Measurements from ENCODE around the gene IL1RL1.

Gene IL1RL1

DNA sequence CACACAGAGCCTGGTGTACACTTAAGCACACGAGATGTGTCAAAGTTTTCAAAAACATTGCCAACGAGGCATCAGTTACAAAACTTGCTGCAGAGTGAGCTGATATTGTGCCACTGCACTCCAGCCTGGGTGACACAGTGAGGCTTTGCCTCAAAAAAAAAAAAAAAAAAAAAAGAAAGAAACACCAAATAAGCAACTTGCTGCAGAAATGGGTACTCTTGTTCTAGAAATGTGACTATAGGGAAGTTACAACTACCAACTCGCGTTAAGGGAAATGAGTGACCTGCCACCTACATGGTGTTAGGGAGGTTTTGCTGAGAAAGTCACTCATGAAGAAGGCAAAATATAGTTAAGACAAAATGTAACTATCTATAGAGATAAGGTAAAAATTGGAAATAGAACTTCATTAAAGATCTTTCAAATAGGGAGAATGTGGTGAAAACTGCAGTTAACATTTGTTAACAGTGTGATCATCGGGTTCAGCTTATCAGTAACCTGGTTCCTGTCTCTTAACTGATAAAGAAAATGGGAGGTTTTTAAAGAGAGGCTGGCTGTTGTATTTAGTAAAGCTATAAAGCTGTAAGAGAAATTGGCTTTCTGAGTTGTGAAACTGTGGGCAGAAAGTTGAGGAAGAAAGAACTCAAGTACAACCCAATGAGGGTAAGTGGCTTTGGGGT lies at the start of gene IL1RL1:
Gene IL1RL1, plus strand, starts transcription at position 600 of the 677 bp plus-strand sequence. CDS start 26,702 bp downstream, outside the sequence.
- no peak for DNase-seq (ENCODE audit: low read depth)

DNA sequence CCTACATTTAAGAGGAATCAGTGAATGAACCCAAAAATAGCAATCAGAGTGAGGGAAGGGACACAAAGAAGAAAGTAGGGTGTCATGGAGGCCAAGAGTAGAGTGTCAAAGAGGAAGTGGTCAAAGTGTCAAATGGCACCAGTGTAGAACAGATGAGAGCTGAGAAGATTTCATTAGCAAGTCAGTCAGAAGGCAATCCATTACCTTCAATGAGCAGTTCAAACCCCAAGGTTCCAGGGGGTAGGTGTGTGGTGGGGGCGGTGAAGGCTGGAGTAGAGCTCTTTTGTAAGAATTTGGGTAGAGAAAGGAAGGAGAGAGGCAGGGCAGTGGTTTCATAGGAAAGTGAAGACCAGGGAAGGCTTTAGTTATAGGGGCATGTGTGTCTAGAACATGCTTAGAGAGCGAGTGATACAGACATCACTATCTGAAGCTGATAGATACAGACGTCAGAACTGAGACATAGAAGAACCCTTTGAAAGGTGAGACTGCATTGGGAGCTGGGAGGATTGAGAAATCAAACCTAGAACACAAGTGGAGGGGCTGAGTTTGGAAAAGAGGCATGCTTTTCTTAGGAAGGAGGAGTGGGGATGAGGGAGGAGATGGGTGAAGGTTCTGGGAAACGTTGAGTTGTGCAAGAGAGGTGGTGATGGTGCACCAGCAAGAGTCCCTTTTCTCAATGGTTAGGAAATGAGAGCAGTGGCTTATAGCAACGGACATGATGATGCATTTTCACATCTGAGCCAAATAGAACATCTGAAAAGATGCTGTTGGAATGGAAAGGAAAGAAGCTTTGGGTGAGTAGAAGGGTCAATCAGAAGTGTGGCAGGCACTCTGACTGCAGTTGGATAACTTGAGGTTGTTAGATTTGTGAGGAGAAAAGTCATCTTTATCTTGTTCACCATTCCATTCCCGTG lies 48.9 kb upstream of the IL1RL1 start:
- DNase-seq (ENCODE audit: low read depth) = no peak

DNA sequence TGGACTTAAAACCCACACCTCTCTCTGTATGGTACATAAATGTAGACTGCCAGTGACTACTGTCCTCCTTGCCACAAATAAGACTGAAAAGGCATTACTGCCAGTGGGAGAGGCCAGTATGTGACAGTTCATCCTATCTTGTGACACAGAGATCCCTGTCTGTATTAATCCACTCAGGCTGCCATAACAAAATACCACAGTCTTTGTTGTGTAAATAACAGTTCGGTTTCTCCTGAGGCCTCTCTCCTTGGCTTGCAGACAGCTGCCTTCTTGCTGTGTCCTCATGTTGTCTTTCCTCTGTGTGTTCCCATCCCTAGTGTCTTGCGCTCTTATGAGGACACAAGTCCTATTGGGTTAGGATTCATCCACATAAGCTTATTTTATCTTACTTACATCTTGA lies 46.4 kb upstream of the IL1RL1 start:
- no peak for DNase-seq (ENCODE audit: low read depth)

DNA sequence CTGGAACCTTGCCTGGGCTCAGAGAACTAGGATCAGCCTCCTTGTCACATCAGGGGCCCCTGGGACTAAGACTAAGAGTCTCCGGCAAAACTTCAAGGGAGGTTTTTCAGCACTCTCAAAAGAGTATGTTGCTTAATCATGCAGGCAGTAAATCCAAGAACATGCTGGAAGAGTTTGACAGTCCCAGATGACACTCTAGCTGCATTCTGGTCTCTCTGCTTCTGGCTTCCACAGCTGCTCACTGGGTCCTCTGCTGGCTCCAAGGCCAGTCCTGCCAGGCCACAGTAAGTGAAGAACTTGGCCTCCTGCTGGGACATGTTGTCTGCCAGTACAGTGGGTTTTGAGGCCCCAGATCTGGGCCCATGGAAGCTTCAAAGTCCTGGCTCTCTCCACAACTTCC lies 45.2 kb upstream of the IL1RL1 start:
- no peak for DNase-seq (ENCODE audit: low read depth)

DNA sequence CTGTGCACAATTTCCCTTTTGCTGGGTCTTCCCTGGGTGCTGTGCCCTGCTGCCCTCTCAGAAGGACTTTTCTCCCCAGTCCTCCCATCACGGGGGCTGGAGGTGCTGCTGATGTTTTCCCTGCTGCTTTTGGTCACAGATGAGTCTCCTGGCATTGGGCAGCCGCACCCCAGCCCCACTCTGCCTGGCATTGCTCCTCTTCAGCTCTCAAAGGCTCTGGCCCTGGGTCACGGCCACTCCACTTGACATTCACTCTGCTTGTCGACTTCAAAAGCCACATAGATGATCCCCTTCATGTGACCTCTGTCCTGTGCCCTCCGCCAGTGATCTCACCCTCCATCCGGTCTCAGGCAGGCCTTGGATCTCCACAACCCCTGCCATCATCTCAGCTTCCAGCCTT lies 43.6 kb upstream of the IL1RL1 start:
- DNase-seq (ENCODE audit: low read depth) = no peak

DNA sequence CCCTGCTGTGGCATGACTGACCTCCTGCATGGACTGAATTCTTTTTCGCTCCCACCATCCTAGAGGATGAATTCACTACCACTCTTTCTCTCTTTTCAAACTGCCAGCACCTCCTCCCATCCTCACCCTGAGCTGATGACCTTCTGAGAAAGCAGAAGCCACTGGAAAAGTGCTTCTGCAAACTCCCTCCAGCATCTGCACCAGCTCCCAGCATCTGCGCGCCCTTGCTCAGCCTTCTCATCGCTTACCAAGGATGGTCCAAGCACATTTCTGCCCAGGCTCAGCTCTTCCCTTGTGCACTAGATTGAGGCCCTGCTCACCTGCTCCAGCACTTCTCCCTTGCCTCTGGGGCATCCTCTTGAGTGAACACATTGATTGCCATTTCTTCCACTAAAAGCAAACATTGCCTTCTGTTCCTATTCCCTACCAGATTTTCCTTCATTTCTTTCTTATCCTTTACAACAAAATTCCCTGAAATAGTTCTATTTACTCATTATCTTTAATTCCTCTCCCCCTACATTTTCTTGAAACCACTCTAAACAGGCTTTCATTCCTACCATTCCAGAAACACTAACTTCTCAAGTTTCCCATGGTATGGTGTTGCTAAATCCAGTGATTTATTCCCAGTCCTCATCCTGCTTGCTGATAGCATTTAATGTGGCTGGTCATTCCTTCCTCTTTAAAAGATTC lies 42.7 kb upstream of the IL1RL1 start:
- DNase-seq (ENCODE audit: low read depth) = no peak

DNA sequence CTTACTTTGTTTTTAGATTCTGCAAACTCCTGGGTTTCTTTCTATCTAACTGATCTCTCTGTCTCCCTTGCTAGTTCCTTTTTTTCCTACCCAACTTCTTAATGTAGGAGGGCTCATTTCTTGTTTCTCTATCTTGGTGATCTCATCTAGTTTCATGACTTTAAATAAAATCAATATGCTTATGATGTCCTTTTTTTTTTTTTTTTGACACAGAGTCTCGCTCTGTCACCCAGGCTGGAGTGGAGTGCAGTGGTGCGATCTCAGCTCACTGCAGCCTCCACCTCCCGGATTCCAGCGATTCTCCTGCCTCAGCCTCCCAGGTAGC lies 42.2 kb upstream of the IL1RL1 start:
- no peak for DNase-seq (ENCODE audit: low read depth)

DNA sequence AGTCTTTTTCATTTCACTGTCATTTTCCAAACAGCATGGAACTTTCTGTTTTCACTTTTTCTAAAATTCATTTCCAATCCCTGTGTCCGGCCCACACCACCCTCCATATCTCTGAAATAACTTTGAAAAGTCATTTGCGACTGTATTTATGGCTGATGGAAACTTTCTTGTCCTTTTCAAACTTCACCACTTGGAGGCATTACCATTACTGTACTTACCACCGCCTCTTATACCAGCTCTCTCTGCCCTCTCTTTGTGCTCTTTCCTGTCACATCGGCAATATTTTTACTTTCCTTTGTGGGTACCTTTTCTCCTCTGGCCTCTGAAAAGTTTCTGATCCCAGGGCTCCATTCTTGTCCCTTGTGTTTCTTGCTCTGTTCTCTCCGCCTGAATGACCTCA lies 39.5 kb upstream of the IL1RL1 start:
- no peak for DNase-seq (ENCODE audit: low read depth)

DNA sequence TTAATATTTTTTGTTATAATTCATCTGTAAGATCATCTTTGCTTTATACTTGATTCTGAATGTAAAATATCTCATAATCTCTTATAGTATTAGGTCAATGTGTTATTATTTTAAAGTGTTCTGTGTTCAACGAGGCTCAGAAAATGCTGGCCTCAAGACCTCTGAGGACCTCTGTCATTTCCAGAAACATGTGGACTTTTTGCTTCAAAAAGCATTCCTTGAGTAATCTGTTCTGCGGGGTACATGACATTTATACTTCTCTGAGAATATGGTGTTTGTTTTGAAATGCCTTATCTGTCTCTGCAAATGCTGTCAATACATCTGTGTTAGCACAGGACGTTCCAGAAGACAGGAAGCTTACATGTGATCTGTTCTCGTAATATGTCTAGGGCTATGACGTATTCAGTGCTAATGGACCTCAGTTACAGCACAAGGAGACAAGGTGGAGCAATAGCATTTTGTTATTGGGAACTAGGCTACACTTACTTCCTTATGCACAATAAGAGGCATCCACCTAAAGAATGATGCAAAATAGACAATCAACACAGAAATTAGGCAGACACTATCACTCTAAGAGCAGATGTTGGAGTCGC lies 37.6 kb upstream of the IL1RL1 start:
- no peak for DNase-seq (ENCODE audit: low read depth)

DNA sequence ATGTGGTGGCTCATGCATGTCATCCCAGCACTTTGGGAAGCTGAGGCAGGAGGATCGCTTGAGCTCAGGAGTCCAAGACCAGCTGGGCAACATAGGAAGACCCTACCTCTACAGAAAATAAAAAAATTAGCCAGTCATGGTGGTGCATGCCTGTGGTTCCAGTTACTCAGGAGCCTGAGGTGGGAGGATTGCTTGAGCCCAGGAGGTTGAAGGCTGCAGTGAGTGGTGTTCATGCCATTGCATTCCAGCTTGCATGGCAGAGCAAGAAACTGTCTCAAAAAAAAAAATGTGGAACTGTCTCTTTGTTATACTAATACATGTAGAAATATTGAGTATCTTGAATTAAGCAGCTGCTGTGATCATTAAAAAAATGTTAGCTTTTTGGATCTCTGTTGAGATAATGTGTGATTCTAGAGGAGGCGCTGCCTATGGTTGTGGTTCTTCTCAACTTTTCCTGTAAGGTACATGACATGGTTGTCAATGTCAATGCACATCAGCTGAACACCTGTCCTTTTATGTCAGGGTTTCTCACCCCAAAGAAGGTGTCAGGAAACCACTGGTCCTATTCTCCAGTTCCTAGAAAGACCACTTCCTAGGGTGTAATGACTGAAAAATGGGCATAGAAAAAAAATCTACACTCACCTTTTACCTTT lies 34.7 kb upstream of the IL1RL1 start:
- no peak for DNase-seq (ENCODE audit: low read depth)

DNA sequence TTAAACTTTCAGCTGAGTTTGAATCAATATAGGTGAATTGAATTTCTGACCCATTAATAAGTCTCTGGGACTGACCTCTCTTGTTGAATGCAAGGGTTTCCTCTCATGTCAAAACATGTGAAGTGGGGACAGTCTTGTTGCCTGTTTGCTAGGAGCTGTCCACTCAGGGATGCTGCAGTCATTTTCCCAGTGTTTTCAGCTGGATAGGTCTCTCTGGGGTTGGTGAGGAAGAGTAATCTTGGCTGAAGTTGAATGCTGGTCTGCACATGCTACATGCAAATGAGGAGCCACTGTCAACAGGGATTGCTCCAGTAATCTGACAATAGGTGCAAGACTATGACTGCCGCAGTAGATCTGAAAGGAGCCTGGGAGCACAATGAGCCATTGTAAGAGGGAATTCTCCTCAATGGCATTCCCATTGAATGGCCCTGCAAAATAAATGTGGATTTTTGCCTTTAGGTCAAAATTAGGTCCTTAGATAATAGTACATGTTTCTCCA lies 34.1 kb upstream of the IL1RL1 start:
- DNase-seq (ENCODE audit: low read depth) = no peak

DNA sequence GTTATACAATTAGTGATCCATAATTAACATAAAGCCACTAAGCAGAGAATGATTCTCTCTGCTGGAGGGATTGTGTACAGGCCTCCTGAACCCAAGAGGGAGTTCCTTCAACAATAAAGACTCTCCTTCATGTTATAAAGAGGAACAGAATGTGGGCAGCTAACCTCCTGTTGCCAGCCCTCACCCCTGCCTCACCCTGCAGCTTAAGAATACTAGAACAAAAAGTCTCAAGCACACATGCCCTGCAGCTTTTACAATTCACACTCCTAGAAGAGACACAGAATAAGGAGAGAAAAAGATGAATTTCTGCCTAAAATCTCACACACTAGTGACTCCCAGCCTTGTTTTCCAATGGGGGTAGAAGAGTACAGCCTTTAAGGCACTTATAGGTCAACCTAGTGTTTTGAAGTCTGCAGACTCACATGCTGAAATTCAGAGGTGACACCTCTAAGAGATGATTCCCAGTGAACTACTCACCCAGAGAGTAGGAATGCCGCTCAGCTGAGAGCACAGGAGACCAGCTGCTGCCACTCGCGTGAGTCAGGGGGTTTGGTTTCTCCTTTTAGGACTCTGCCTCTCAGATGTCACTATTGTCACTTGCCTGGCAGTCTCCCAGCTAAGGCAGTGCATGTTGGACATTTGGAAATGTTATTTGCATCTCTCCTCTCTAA lies 32.5 kb upstream of the IL1RL1 start:
- DNase-seq (ENCODE audit: low read depth) = no peak

DNA sequence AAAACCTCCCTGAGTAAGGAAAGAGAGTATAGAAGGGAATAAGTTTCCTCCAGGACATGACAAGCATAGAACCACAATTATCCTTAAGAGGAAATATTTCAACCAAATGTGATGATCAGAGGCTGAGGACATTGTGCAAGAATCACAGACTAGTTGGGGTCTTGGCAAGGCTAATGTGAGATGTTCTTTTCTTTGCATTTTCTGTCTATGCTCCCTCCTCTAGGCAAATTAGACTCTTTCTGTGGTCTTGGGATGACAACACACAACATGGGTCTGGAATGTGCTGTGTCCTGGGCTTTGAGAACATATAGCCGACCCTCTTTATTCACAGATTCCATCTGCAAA lies 32.0 kb upstream of the IL1RL1 start:
- no peak for DNase-seq (ENCODE audit: low read depth)

DNA sequence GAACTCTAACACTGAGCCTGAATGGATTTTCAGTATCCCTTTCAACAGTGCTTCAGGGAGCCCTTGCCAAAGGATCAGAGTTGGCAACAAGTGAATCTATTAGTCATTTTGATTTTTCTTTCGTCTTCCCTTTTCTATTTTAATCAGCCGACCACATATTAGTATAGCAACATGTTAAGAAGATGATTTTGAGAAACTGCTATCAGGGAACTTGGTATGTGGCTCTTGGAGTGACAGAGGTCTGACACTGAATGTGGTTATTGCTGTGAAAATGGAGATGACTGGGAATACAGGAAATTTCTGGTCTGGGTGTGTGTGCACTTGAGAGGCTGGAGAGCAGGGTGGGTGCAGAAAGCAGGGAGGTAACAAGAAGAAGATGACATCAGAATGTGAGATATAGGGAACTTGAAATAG lies 28.7 kb upstream of the IL1RL1 start:
- DNase-seq (ENCODE audit: low read depth) = no peak

DNA sequence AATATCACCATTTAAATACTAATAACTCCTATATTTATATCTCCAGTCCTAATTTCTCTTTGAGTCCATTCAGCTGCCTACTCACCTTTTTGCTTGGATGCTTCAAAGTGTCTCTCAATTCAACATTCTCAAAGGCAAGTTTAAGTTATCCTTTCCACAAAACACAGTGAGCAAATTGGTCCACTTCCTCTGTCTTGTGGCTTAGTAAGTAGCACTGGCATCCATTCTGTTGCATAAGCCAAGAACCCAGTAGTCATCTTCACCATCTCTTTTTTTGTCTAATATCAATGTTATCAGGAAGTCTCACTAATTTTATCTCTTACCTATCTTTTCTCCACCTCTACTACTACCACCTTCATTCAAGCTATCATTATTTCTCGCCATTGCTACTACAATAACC lies 27.4 kb upstream of the IL1RL1 start:
- no peak for DNase-seq (ENCODE audit: low read depth)

DNA sequence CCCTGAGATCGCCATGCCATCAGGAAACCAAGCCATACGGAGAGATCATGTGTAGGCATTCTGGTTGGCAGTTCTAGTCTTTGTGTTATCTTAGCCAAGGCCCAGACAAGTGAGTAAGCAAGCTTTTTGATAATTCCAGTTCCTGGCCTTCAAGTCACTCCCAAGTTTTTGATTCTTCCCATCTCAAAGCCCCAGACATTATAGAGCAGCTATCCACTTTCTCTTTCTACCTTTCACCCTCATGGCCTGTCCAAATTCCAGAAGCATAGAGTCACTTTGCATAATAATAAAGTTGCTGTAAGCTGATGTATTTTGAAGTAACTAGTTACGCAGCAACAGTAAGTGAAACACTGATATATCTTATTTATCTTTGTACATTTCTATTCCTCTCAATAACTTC lies 26.8 kb upstream of the IL1RL1 start:
- no peak for DNase-seq (ENCODE audit: low read depth)

DNA sequence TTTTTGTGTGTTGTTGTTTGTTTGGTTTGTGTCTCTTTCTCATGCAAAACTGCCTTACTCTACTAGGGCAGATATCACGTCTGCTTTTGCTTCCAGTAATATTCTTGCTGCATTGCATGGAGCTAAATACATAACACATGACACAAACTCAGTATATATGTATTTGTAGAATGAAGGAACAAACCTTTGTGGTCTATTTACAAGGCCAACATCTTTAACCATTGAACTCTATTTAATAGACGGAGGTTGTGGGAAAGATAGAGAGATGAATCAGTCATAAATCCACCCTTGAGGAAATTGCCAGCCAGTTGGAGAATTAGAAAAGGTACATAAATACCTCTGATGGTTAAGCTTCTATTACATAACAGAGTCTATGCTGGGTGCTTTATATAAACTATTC lies 26.0 kb upstream of the IL1RL1 start:
- DNase-seq (ENCODE audit: low read depth) = no peak

DNA sequence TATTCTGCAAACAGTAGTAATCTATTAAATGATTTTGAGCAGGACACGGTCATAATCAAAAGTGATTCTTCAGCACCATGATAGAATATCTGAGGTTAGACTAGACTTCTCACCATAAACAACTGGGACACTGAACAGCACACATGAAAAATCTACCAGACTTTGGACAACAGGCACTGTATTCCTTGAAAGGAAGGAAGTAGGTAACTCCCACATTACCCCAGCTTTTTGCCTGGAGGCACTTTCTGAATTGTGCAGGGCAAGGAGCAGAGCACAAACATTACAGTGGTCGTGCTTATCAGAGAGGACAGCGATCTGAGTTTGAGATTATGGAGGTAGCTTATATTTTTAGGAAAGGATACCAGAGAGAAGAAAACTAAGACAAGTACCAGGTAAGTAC lies 25.3 kb upstream of the IL1RL1 start:
- DNase-seq (ENCODE audit: low read depth) = no peak

DNA sequence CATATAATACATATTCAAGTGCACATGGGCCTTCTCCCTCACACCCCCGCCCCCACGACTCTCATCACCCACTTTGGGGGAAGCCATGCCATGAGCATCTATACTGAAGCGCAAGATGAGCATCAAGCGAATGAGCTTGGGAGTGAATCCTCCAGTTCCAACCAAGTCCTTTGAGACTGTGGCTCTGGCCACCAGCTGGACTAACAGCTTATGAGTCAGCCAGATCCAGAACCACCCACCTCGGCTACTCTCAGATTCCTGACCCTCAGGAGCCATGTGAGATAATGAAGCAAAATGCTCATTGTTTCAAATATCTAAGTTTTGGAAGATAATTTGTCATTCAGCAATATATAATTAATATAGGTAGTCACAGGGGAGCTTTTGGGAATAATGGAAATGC lies 22.2 kb upstream of the IL1RL1 start:
- DNase-seq (ENCODE audit: low read depth) = no peak

DNA sequence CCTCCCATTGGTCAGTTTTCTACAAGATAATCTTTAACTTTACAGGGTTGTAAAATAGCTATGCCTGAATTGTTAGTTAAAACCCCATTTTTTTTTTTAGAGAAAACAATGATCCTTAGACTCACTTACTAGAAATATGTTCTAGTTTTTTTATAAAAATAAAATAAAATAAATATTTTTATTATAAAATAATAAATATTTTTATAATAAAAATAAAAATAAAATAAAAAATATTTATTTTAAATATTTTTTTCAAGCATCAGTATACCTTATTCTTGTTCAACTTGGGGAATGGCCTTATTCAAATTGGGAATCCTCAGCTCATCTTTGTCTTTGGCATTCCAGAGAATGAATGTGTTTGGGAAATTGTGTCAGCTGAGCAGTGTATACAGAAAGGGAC lies 20.8 kb upstream of the IL1RL1 start:
- no peak for DNase-seq (ENCODE audit: low read depth)

DNA sequence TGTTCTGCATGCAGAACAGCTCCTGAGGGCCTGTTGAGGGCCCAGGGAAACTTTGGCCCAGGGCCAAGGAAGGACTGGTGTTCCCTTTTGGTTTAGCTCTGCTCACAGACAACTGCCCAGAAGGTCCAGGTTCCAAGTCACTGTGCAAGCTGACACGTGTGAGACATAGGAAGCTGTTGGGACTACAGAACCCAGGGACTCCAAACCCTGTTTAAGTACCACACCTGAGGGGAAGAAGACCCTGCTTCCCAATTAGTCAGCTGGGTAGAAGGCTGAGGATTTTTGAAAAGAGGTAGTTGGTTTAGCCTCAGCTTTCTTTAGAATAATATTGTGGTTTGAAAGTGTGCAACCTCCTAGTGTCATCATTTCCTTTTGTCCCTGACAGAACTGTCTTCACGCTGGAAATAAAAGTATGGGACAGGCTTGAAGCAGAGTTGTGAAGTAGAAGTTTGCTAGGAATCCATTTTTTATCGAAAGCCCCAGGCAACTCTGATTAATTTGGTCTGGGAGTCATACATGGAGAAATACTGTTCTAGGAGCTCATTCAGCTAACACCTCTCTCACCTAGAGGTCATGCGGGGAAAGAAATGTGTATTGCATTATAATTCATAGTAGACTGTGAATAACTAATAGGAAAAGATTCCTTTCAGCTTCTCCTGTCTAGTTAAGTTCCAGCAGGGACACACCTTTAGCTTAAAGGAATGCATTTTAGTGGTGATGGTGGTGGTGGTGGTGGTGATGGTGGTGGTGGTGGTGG lies 19.9 kb upstream of the IL1RL1 start:
- DNase-seq (ENCODE audit: low read depth) = no peak

Measured in stimulated activated CD8-positive, alpha-beta memory T cell treated with anti-CD3 and anti-CD28 coated beads, Interleukin-12 subunit alpha, Interleukin-12 subunit beta, amount 100 ng/mL, for 1 hour (primary cell).